GOT3 (cell line): ENCODE results near the gene MAGI2.
"Not testable (repeated sequence)": the region's sequence is repeated elsewhere in the genome, so short reads cannot be mapped to it uniquely, and the experiment has no call there.

Experiments
- DNase-seq: peaks from one replicate; lab custom pipeline; 2025; ENCODE audit warnings: mixed read lengths; lab: John Stamatoyannopoulos, UW

The MAGI2 gene

GRCh38 chr7:79157281-79157680 is 296.2 kb downstream of the MAGI2 start:
- no peak for DNase-seq

- no peak for DNase-seq
Observed at GRCh38 chr7:79149831-79150230, 303.6 kb downstream of the MAGI2 start.

- no peak for DNase-seq
Observed at GRCh38 chr7:79142706-79143105, 310.8 kb downstream of the MAGI2 start.

- no peak for DNase-seq
Observed at GRCh38 chr7:79141252-79141651, 312.2 kb downstream of the MAGI2 start.

- DNase-seq: no peak
Observed at GRCh38 chr7:79137942-79138341, 315.5 kb downstream of the MAGI2 start.

- DNase-seq: no peak
Observed at GRCh38 chr7:79132844-79133451, 320.5 kb downstream of the MAGI2 start.

GRCh38 chr7:79130715-79131114 is 322.8 kb downstream of the MAGI2 start:
- DNase-seq: no peak

- no peak for DNase-seq
Observed at GRCh38 chr7:79124331-79124730, 329.1 kb downstream of the MAGI2 start.

GRCh38 chr7:79118143-79118542 is 335.3 kb downstream of the MAGI2 start:
- no peak for DNase-seq

- no peak for DNase-seq
Observed at GRCh38 chr7:79096361-79096805, 357.1 kb downstream of the MAGI2 start.

GRCh38 chr7:79093421-79093820 is 360.0 kb downstream of the MAGI2 start:
- DNase-seq: no peak

GRCh38 chr7:79091661-79092060 is 361.8 kb downstream of the MAGI2 start:
- DNase-seq: no peak

- DNase-seq: no peak
Observed at GRCh38 chr7:79091011-79091410, 362.5 kb downstream of the MAGI2 start.

GRCh38 chr7:79090543-79090942 is 362.9 kb downstream of the MAGI2 start:
- no peak for DNase-seq

GRCh38 chr7:79084423-79084822 is 369.0 kb downstream of the MAGI2 start:
- no peak for DNase-seq

- no peak for DNase-seq
Observed at GRCh38 chr7:79079919-79080554, 373.4 kb downstream of the MAGI2 start.

GRCh38 chr7:79078273-79078672 is 375.2 kb downstream of the MAGI2 start:
- no peak for DNase-seq

- DNase-seq: not testable (repeated sequence)
Observed at GRCh38 chr7:79071187-79071586, 382.3 kb downstream of the MAGI2 start.

GRCh38 chr7:79064187-79064823 is 389.2 kb downstream of the MAGI2 start:
- no peak for DNase-seq

- no peak for DNase-seq
Observed at GRCh38 chr7:79063019-79063698, 390.3 kb downstream of the MAGI2 start.

GRCh38 chr7:79060498-79060897 is 393.0 kb downstream of the MAGI2 start:
- no peak for DNase-seq

GRCh38 chr7:79055722-79056415 is 397.6 kb downstream of the MAGI2 start:
- DNase-seq: no peak
